SK-N-SH treated with all-trans-retinoic acid at 6 μM for 48 hours (cell line): ENCODE data around the gene ADAMTSL3.

Experiments
- ATAC-seq: fragments of 200-7000 bp; cut with Tn5 transposase; 3 replicates; pipeline ENCODE4 v1.9.1; 2020; ENCODE audit warnings: mild to moderate bottlenecking, moderate library complexity
- ARNTL ChIP-seq: fragments of 450-650 bp; formaldehyde crosslinking; IDR thresholded peaks from 2 replicates; pipeline ENCODE4 v1.5.0; 2020; ENCODE audit warnings: low read depth, mild to moderate bottlenecking, moderate library complexity, borderline replicate concordance
- BACH2 ChIP-seq: fragments of 250-450 bp; sonication (Bioruptor Pico); IDR thresholded peaks from 2 replicates; pipeline ENCODE4 v1.9.0; 2021; ENCODE audit warnings: mild to moderate bottlenecking, borderline replicate concordance
- CSDC2 ChIP-seq: fragments of 250-450 bp; sonication (Bioruptor Pico); IDR thresholded peaks from 2 replicates; pipeline ENCODE4 v1.5.0; 2020; ENCODE audit warnings: mild to moderate bottlenecking, moderate library complexity
- ESRRG ChIP-seq: fragments of 250-450 bp; sonication (Bioruptor Pico); IDR thresholded peaks from 2 replicates; pipeline ENCODE4 v1.6.1; 2021; ENCODE audit warnings: mild to moderate bottlenecking
- ISL1 ChIP-seq: fragments of 250-450 bp; sonication (Bioruptor Pico); IDR thresholded peaks from 2 replicates; pipeline ENCODE4 v2.1.2; 2022; ENCODE audit warnings: mild to moderate bottlenecking, moderate library complexity
- OSR1 ChIP-seq: fragments of 250-450 bp; sonication (Bioruptor Pico); IDR thresholded peaks from 2 replicates; pipeline ENCODE4 v1.8.0; 2022; ENCODE audit warnings: moderate library complexity, mild to moderate bottlenecking, inconsistent platforms
- PPARA ChIP-seq: fragments of 250-450 bp; sonication (Bioruptor Pico); IDR thresholded peaks from 2 replicates; pipeline ENCODE4 v1.5.0; 2020; ENCODE audit warnings: mild to moderate bottlenecking, borderline replicate concordance
- RARB ChIP-seq: fragments of 250-450 bp; sonication (Bioruptor Pico); IDR thresholded peaks from 2 replicates; pipeline ENCODE4 v1.8.0; 2021; ENCODE audit warnings: mild to moderate bottlenecking, moderate library complexity
- SNAI2 ChIP-seq: fragments of 250-450 bp; sonication (Bioruptor Pico); IDR thresholded peaks from 2 replicates; pipeline ENCODE4 v1.5.0; 2020; ENCODE audit warnings: mild to moderate bottlenecking, moderate library complexity
- TCF4 ChIP-seq: fragments of 250-450 bp; sonication (Bioruptor Pico); IDR thresholded peaks from 2 replicates; pipeline ENCODE4 v1.8.0; 2021; ENCODE audit warnings: mild to moderate bottlenecking, moderate library complexity, borderline replicate concordance
- ZC3H10 ChIP-seq: fragments of 250-450 bp; sonication (Bioruptor Pico); IDR thresholded peaks from 2 replicates; pipeline ENCODE4 v1.5.1; 2021; ENCODE audit warnings: mild to moderate bottlenecking, moderate library complexity
- ZFP3 ChIP-seq: fragments of 250-450 bp; sonication (Bioruptor Pico); IDR thresholded peaks from 2 replicates; pipeline ENCODE4 v1.5.0; 2020; ENCODE audit warnings: mild to moderate bottlenecking, moderate library complexity
- ZFP30 ChIP-seq: fragments of 450-650 bp; formaldehyde crosslinking; IDR thresholded peaks from 2 replicates; pipeline ENCODE4 v1.5.0; 2022; ENCODE audit warnings: mild to moderate bottlenecking, moderate library complexity
- ZNF565 ChIP-seq: fragments of 450-650 bp; formaldehyde crosslinking; conservative IDR thresholded peaks from 2 replicates; pipeline ENCODE4 v1.5.0; 2020; ENCODE audit warnings: low read depth, mild to moderate bottlenecking, moderate library complexity
- ZNF70 ChIP-seq: fragments of 450-650 bp; formaldehyde crosslinking; IDR thresholded peaks from 2 replicates; pipeline ENCODE4 v1.5.0; 2020; ENCODE audit warnings: mild to moderate bottlenecking, moderate library complexity
- ZNF8 ChIP-seq: fragments of 450-650 bp; formaldehyde crosslinking; IDR thresholded peaks from 2 replicates; pipeline ENCODE4 v1.5.0; 2020; ENCODE audit warnings: mild to moderate bottlenecking, moderate library complexity
- TF ChIP-seq, protein P1 (sequence below): fragments of 250-450 bp; sonication (Bioruptor Pico); IDR thresholded peaks from 2 replicates; pipeline ENCODE4 v1.8.0; 2020; ENCODE audit warnings: mild to moderate bottlenecking, moderate library complexity, borderline replicate concordance
- TF ChIP-seq, protein P2 (sequence below): fragments of 250-450 bp; sonication (Bioruptor Pico); IDR thresholded peaks from 2 replicates; pipeline ENCODE4 v1.5.0; 2020; ENCODE audit warnings: mild to moderate bottlenecking, moderate library complexity
- TF ChIP-seq, protein P3 (sequence below): fragments of 250-450 bp; sonication (Bioruptor Pico); IDR thresholded peaks from 2 replicates; pipeline ENCODE4 v1.5.1; 2020; ENCODE audit warnings: low read depth, mild to moderate bottlenecking, moderate library complexity
- TF ChIP-seq, protein P4 (sequence below): fragments of 250-450 bp; sonication (Bioruptor Pico); IDR thresholded peaks from 2 replicates; pipeline ENCODE4 v1.5.1; 2021; ENCODE audit warnings: mild to moderate bottlenecking, moderate library complexity
- TF ChIP-seq, protein P5 (sequence below): fragments of 250-450 bp; sonication (Bioruptor Pico); IDR thresholded peaks from 2 replicates; pipeline ENCODE4 v1.8.0; 2021; ENCODE audit warnings: low read depth, mild to moderate bottlenecking, moderate library complexity, borderline replicate concordance

Gene ADAMTSL3

DNA sequence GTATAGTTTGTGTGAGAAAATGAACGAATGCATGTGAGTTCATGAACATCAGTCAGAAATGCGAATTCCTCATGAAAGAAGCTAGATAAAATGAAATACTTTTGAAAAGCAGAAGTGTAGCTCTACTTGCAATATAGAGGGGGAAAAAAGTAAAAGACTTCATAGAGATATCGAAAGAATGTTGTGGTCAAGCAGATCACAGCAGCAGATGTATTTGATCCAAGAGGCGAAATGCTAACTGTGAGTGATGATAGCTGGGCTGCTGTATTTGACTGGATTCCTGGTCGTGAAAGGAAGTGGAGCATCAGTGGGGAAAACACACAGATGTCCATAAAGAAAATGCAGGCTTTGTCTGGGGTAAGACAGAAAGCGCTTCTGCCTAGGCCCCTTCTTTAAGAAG, 112.4 kb downstream of the ADAMTSL3 start:
- TF ChIP-seq PPARA (no peak), BACH2 (no peak), ZNF565 (no peak), RARB (no peak), ZNF8 (CRISPR knock-in tag) (no peak), TCF4 (CRISPR knock-in tag) (no peak), OSR1 (no peak), ZC3H10 (CRISPR knock-in tag) (no peak), ISL1 (CRISPR knock-in tag) (no peak), ZNF70 (CRISPR knock-in tag) (no peak), ZFP30 (no peak), ESRRG (CRISPR knock-in tag) (no peak), ARNTL (CRISPR knock-in tag) (no peak), CSDC2 (CRISPR knock-in tag) (no peak)
- TF ChIP-seq, protein P1, sequence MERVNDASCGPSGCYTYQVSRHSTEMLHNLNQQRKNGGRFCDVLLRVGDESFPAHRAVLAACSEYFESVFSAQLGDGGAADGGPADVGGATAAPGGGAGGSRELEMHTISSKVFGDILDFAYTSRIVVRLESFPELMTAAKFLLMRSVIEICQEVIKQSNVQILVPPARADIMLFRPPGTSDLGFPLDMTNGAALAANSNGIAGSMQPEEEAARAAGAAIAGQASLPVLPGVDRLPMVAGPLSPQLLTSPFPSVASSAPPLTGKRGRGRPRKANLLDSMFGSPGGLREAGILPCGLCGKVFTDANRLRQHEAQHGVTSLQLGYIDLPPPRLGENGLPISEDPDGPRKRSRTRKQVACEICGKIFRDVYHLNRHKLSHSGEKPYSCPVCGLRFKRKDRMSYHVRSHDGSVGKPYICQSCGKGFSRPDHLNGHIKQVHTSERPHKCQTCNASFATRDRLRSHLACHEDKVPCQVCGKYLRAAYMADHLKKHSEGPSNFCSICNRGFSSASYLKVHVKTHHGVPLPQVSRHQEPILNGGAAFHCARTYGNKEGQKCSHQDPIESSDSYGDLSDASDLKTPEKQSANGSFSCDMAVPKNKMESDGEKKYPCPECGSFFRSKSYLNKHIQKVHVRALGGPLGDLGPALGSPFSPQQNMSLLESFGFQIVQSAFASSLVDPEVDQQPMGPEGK (CRISPR knock-in tag) = no peak
- TF ChIP-seq, protein P2, sequence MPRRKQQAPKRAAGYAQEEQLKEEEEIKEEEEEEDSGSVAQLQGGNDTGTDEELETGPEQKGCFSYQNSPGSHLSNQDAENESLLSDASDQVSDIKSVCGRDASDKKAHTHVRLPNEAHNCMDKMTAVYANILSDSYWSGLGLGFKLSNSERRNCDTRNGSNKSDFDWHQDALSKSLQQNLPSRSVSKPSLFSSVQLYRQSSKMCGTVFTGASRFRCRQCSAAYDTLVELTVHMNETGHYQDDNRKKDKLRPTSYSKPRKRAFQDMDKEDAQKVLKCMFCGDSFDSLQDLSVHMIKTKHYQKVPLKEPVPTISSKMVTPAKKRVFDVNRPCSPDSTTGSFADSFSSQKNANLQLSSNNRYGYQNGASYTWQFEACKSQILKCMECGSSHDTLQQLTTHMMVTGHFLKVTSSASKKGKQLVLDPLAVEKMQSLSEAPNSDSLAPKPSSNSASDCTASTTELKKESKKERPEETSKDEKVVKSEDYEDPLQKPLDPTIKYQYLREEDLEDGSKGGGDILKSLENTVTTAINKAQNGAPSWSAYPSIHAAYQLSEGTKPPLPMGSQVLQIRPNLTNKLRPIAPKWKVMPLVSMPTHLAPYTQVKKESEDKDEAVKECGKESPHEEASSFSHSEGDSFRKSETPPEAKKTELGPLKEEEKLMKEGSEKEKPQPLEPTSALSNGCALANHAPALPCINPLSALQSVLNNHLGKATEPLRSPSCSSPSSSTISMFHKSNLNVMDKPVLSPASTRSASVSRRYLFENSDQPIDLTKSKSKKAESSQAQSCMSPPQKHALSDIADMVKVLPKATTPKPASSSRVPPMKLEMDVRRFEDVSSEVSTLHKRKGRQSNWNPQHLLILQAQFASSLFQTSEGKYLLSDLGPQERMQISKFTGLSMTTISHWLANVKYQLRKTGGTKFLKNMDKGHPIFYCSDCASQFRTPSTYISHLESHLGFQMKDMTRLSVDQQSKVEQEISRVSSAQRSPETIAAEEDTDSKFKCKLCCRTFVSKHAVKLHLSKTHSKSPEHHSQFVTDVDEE (CRISPR knock-in tag) = no peak
- TF ChIP-seq, protein P3, sequence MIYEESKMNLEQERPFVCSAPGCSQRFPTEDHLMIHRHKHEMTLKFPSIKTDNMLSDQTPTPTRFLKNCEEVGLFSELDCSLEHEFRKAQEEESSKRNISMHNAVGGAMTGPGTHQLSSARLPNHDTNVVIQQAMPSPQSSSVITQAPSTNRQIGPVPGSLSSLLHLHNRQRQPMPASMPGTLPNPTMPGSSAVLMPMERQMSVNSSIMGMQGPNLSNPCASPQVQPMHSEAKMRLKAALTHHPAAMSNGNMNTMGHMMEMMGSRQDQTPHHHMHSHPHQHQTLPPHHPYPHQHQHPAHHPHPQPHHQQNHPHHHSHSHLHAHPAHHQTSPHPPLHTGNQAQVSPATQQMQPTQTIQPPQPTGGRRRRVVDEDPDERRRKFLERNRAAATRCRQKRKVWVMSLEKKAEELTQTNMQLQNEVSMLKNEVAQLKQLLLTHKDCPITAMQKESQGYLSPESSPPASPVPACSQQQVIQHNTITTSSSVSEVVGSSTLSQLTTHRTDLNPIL (CRISPR knock-in tag) = no peak
- no peak for ATAC-seq

DNA sequence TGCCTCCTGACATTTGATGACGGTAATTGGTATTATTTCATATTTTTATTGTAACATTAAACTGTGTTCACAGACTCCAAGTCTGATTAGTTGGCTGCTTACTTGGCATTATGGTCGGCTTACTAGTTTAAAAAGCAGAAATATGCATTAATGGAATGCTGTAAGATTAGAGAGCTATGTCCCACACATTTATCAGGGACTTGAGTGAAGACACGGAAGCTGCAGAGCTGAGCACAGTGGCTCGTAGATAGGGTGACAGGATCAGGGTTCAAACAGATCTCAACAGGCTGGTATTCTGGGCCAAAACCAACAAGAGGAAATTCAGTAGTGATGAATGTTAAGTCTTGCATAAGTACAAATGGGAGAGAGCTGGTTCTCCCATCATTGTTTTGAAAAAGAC, 113.8 kb downstream of the ADAMTSL3 start:
- no peak for ATAC-seq
- TF ChIP-seq TCF4 (CRISPR knock-in tag) = no peak
- TF ChIP-seq, protein P1 (CRISPR knock-in tag) = no peak

DNA sequence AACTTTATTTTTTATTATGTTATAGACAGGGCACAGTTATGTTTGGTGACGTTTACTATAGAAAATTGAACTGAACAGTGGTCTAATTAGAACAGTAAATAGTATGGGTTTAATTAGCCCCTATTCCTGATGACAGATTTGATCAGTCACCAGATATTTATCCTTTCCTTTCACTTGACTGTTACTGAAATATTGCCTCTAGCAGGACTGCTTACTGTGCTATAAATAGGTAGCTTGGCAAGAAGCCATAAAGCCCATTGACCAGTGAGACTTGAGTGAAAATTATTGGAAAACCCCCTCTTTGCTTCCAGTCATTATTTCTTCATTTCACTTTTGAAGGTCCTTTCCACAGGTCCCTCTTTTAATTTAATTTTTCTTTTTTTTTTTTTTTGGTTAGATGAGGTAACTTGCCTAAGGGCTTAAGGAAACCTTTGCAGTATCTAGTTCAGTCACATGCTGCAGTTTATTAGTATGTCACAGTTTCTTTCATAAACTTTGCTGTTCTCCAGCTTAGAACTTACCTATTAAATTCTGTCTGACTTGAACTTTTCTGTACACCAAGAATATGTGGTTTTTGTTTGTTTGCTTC, 115.6 kb downstream of the ADAMTSL3 start:
- TF ChIP-seq ESRRG (CRISPR knock-in tag) (no peak), BACH2 (no peak), ISL1 (CRISPR knock-in tag) (no peak), RARB (no peak), ZNF8 (CRISPR knock-in tag) (no peak), OSR1 (no peak), ZFP30 (no peak), SNAI2 (no peak), ARNTL (CRISPR knock-in tag) (no peak), ZFP3 (CRISPR knock-in tag) (no peak), ZNF70 (CRISPR knock-in tag) (no peak), PPARA (no peak), ZC3H10 (CRISPR knock-in tag) (no peak)
- TF ChIP-seq, protein P4, sequence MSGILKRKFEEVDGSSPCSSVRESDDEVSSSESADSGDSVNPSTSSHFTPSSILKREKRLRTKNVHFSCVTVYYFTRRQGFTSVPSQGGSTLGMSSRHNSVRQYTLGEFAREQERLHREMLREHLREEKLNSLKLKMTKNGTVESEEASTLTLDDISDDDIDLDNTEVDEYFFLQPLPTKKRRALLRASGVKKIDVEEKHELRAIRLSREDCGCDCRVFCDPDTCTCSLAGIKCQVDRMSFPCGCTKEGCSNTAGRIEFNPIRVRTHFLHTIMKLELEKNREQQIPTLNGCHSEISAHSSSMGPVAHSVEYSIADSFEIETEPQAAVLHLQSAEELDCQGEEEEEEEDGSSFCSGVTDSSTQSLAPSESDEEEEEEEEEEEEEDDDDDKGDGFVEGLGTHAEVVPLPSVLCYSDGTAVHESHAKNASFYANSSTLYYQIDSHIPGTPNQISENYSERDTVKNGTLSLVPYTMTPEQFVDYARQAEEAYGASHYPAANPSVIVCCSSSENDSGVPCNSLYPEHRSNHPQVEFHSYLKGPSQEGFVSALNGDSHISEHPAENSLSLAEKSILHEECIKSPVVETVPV (CRISPR knock-in tag) = no peak
- TF ChIP-seq, protein P5, sequence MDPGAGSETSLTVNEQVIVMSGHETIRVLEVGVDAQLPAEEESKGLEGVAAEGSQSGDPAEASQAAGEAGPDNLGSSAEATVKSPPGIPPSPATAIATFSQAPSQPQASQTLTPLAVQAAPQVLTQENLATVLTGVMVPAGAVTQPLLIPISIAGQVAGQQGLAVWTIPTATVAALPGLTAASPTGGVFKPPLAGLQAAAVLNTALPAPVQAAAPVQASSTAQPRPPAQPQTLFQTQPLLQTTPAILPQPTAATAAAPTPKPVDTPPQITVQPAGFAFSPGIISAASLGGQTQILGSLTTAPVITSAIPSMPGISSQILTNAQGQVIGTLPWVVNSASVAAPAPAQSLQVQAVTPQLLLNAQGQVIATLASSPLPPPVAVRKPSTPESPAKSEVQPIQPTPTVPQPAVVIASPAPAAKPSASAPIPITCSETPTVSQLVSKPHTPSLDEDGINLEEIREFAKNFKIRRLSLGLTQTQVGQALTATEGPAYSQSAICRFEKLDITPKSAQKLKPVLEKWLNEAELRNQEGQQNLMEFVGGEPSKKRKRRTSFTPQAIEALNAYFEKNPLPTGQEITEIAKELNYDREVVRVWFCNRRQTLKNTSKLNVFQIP (CRISPR knock-in tag) = no peak
- TF ChIP-seq, protein P3 (CRISPR knock-in tag) = no peak
- TF ChIP-seq, protein P1 (CRISPR knock-in tag) = no peak
- no peak for ATAC-seq
